Fibroblast of skin of abdomen (primary cell): ENCODE results near the gene KCNJ8. TPM values are rescaled to one million over a fixed set of nuclear protein-coding genes. Genes with fewer than 3 reads are reported as not detected.
"Not testable (repeated sequence)": the region's sequence is repeated elsewhere in the genome, so short reads cannot be mapped to it uniquely, and the experiment has no call there.

Experiments used
- DNase-seq: peaks from one replicate; pipeline ENCODE4 v3.0.0-alpha.2; 2013
- polyA plus RNA-seq, 2 experiments: library from polyadenylated mRNA; unstranded; fragments of 120-200 nt; gene quantifications; one replicate each; pipeline ENCODE4 v1.2.1, GENCODE V29; 2013; ENCODE audit not compliant: insufficient read length in 2 of 2

KCNJ8 gene
- 1.9 TPM for polyA plus RNA-seq (2013, experiment 1 of 2; ENCODE audit: insufficient read length)
- 1.9 TPM for polyA plus RNA-seq (2013, experiment 2 of 2; ENCODE audit: insufficient read length)

DNA sequence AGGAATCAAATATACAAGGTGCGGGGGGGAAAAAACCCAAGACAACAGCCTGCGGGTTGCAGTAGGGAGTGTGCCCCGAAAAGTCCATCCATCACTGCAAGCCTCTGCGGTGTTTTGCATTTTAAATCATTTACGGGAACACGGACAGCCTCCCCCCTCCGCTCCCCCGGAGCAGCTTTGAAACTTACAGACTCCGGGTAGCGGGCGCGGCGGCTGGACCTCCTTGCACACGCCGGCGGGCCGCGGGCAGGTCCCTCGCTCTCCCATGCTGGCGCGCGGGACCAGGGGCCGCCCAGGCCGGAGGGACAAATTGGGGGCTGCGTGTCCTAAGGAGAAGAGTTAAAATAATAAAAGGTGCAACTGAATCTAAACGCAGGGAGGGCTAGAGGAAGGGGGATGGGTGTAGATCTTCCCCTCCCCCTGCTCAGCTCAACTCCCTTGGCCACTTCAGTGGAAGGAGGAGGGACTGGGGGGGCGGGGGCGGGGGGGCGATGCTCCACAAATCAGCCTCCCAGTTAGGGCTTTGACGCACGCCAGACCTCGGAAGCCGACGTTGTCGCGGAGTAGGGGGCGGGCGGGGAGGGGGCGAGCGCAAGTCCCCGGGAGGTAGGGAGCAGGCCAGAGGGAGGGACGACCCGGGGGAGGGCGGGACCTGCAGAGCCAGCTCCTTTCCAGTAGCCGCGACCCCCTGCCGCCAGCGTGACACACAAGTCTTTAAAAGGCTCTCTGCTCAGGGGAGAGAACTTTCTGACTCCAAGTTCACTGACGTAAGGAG, at the start of gene KCNJ8:
KCNJ8 (minus strand) TSS at position 349 of the 775 bp plus-strand sequence. CDS start 1,090 bp downstream, outside the sequence.
- peak; percentile 33 for DNase-seq

DNA sequence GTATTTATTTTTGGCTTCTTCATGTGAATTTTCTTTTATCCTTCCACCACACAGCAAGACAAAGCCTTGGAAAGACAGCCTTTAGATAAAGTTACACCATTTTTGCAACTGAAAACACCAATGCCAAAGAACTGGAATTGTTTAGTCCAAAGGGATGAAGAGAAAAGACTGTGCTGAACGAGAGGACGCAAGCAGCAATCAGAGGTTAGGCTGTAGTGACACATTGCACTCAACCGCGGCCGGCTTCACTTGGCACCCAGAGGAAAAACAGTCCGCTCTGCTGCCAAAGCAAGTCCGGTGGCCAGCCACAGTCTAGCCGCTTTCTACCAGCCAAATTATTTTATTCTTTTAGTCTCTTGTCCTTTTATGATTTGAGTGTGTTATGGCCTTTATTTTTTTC, 49.1 kb upstream of the KCNJ8 start:
- no peak for DNase-seq

DNA sequence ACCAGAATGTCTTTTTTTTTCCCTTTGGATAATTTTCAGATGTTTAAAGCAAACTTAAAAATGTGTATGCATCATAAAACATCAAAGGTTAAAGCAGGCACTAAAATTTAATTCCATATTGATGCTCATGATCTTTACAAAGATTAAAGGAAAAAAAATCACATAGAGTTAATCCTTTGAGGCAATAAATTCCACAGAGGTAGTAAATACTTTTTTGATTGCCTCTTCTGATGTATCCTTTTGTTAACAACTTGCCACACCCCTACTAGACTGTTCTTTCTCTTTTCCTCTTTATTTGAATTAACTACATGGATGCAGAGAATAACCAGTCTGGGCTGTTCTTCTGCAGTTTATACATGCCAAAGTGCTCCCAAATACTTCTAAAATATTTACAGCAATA, 45.2 kb upstream of the KCNJ8 start:
- no peak for DNase-seq

DNA sequence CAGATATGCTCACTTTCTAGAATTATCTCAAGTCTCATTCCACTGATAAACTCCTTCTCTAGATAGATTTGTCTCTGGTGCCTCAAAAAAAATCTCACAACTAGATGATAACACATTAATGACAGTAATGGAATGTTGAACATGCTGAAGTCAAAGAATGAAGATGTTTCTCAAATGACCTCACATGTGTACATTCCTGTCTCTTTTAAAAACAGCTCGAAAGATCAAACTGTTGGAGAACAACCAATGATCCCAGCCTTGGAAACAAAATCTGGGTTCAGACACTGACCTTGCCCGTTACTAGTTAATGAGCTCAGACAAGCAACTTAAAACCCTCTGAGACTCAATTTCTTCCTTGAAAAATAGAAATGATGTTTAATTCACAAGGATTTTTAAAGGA, 44.7 kb upstream of the KCNJ8 start:
- peak; percentile 57 for DNase-seq

DNA sequence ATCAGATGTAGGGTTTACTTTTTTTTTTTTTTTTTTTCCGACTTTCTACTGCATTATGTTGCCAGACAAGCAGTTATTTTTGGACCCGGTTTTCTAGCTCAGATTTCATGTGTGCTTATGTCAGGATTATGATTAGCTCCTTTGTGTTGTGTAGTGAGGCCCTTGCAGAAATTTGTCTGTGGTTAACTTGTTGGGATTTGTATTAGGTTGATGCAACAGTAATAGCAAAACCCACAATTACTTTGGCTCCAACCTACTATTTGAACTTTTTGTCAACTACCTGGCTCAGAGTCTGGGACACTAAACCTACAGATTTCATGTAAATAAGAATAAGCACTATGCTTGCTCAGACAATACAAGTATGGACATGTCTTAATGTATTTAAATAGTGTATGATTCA, 44.1 kb upstream of the KCNJ8 start:
- peak; percentile 45 for DNase-seq

DNA sequence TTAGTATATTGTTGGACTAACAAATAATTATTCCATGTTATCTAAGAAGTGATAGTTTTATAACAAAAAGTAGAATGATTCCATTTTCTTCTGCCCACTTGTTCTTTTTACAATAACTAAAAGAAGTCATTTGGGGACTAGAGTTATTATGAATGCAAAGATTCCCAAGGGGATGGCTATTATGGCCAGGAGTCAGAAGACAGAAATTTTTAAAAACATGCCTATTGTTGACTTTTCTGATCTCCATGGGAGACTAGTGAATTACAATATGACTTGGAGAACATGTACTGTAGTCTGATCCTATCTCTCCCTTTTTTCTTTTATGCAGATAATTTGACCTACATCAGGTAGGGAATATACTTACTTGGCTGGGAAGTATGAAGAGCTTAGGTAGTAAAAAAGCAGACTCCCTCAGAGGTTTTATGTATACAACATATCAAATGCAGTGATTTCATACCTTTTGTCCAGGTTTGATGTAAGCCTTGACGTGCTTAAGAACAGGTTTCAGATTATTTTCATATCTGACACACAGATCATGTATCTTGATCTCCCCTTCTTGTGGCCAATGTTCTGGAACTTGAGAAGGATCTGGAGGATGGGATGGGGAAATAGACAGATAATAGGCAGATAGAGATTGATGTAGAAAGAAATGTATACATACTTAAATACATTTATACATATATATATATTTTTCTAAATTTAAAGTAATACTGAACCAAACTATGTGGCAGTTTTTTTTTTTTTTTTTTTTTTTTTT, 41.0 kb upstream of the KCNJ8 start:
- no peak for DNase-seq

DNA sequence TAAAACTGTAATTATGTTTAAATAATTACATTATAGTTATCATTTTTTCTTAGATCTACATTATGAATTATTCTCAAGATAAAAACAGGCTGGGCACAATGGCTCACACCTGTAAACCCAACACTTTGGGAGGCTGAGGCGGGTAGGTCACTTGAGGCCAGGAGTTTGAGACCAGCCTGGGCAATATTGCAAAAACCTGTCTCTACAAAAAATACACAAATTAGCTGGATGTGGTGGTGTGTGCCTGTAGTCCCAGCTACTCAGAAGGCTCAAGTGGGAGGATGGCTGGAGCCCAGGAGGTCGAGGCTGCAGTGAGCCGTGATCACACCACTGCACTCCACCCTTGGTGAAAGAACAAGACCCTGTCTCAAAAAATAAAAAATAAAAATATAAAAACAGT, 40.3 kb upstream of the KCNJ8 start:
- DNase-seq = no peak

DNA sequence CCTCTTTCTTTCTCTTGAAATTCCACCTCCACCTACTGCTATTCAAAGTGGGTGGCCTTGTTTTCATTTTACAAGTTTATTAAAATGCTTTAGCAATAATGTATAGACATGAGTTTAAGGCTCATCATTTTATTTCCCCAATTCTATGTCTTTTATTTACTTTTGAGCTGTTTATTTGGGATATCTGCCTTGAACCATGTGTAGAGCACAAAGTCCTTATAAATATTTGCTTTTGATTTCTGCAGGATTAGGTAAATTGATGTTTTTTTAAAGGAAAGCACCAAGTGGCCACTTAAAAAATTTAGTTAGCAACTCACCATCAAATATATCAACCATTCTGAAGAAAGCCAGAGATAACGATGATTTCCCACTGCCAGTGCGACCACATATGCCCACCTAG, 39.8 kb upstream of the KCNJ8 start:
- DNase-seq = no peak

DNA sequence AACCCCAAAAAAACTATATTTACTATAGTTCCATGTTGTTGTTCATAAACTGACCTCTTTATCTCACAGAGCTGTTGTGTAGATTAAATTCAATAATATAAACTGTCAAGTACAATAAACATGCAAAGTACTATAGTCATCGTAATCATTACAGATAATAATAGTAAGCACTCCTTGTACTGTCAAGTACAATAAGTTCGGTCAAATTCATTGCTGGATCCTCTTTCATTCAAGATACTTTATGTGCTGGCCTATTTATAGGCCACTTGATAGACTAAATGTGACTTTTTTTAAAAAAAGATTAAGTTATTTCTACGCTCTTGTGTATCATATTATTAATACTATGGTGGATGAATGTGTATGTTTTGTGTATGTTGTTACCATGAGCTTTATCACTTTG, 39.2 kb upstream of the KCNJ8 start:
- no peak for DNase-seq

DNA sequence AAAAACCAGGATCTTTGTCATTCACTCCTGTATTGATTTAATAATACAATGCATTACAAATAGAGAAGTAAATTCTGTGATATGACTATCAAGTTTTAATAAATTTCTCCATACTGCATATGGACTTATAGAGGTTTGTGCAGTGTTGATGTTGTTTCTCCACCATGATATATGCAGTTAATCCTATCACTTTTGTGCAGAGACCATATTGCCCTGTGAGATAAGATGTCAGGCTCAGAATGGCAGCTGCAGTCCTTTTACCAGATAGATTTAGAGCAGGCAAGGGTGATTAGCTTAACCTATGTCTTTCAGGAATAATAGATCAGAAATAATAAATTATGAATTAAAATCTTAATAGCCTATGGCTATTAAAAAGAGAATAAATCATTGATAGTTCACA, 38.6 kb upstream of the KCNJ8 start:
- no peak for DNase-seq

DNA sequence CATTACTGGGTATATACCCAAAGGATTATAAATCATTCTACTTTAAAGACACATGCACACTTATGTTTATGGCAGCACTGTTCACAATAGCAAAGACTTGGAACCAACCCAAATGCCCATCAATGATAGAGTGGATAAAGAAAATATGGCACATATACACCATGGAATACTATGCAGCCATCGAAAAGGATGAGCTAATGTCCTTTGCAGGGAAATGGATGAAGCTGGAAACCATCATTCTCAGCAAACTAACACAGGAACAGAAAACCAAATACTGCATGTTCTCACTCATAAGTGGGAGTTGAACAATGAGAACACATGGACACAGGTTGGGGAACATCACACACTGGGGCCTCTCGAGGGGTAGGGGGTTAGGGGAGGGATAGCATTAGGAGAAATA, 37.8 kb upstream of the KCNJ8 start:
- DNase-seq = not testable (repeated sequence)

DNA sequence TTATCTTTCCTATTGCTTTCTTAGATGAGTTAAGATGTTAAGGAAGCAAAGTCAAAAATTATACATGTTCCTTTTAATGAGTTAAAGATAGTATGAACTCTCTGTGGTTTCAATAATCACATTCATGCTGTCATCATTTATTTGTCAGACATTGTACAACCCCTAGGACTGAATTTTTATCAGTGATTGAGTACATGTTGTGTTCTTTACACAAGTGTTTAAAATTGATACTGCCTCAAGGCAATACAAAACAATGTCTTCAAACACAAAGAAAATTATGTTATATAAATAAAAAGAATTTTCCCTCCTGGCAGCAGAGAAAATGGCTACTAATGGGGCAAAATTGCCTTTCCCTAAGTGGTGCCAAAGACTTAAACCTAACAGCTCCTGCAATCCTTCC, 34.6 kb upstream of the KCNJ8 start:
- no peak for DNase-seq

DNA sequence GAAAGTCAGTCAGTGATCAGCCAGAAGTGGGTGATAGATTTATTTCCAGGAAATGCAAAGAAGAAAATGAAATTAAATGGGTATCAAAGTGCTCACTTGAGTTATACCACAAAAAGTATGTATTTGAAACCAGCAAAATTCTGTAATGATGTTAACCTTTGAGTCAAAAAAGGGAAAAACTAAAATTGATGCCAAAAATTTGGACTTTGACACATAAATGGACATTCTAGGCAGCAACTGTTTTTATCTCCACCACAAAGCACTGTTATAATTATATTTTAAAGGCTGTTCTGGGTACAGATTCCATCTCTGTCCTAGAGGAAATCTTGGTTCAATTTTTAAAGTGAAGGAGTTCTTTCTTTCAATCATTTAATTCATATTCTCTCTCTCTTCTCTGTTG, 31.7 kb upstream of the KCNJ8 start:
- DNase-seq = no peak

DNA sequence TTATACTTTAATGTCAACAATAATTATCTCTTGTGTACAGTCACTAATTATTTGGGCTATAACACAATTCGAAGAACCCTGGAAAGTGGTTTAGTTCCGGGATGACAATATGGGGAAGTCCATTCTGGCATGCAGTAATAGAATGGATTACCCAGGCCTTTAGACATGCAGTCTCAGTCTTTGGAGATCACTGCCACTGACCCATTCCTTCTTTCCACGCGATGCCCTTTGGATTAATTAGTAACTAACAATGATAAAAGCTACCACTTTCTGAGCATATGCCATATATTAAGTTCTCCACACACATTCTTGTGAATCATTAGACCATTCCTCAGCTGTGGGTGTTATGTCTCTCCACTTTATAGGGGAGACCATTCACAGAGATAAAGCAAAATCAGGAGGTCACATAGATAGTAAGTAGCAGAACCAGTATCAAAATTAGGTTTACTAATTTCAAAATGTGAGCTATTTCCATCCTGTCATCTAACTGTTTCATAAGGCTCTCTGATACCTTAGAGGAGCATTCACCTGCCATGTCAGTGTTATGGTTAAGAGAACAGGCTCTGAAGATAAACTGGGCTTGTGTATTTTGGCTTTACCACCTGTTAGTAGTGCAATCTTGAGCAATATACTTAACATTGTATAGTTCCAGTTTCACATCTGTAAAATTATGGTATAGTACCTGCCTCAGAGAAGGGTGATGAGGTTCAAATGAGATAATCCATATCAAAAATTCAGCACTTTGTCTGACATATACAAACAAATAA, 27.2 kb upstream of the KCNJ8 start:
- no peak for DNase-seq

DNA sequence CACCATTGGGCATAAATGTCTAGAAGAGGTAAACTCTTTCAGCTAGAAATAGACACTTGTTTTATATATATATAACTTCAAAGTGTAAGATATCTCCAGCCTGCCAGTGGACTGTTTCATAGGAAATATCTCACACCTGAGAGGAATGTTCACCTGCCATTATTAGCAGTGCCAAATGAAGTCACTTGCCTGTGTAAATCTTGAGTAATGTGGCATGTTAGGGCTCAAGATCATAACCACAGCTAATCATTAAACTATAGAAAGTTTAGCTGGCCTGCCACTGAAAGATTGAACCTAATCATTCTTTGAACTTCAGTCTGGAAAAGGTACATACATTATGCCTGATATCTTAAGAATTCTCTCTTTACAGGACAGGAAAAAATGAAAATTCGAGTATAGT, 25.5 kb upstream of the KCNJ8 start:
- no peak for DNase-seq

DNA sequence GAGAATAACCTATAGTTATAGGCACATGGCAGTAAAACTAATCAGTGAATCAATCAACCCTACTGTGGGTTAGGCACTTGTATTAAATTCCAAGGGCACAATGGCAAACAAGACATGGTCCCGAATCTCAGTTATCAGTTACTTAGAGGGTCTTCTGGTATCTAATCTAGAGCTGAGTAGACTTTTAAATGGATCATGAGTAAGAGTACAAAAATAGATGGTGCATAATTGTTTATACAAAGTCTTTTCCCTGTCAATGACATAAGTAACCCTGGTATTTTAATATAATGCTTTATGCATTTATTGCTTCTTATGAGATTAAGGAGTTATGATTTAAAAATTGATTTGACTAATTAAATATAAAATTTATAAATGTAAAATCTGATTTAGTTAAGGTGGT, 23.0 kb upstream of the KCNJ8 start:
- DNase-seq = no peak

DNA sequence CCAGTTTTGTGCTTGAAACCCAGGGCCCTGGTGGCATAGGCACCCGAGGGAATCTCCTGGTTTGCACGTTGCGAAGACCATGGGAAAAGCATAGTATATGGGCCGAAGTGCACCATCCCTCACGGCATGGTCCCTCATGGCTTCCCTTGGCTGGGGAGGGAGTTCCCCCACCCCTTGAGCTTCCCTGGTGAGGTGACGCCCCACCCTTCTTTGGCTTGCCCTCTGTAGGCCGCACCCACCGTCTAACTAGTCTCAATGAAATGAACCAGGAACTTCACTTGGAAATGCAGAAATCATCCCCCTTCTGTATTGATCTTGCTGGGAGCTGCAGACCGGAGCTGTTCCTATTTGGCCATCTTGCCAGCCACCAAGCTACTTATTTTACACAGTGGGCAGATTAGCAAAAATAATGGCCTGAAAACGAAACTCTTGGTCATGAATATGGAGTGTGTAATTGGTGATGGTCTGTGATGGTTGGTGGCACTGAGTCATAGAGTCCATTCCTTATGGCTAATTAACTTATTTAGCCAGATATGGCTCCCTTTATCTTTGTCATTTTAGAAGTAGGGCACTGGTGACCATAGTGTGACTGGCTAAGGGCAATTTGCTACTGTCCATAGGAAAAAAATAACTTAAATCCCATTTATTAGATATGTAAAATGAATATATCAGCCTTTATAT, 21.3 kb upstream of the KCNJ8 start:
- no peak for DNase-seq

DNA sequence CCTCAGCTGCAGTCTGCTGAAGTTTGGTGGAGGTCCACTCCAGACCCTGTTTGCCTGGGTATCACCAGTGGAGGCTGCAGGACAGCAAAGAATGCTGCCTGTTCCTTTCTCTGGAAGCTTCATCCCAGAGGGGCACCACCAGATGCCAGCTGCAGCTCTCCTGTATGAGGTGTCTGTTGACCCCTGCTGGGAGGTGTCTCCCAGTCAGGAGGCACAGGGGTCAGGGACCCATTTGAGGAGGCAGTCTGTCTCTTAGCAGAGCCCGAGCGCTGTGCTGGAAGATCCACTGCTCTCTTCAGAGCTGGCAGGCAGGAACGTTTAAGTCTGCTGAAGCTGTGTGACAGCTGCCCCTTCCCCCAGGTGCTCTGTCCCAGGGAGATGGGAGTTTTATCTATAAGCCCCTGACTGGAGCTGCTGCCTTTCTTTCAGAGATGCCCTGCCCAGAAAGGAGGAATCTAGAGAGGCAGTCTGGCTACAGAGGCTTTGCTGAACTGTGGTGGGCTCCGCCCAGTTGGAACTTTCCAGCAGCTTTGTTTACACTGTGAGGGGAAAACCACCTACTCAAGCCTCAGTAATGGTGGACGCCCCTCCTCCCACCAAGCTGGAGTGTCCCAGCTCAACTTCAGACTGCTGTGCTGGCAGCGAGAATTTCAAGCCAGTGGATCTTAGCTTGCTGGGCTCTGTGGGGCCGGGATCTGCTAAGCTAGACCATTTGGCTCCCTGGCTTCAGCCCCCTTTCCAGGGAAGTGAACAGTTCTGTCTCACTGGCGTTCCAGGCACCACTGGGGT, 20.5 kb upstream of the KCNJ8 start:
- not testable (repeated sequence) for DNase-seq

DNA sequence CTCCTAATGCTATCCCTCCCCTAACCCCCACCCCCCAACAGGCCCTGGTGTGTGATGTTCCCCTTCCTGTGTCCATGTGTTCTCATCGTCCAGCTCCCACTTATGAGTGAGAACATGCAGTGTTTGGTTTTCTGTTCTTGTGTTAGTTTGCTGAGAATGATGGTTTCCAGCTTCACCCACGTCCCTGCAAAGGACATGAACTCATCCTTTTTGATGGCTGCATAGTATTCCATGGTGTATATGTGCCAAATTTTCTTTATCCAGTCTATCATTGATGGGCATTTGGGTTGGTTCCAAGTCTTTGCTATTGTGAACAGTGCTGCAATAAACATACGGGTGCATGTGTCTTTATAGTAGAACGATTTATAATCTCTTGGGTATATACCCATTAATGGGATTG, 15.2 kb upstream of the KCNJ8 start:
- DNase-seq = not testable (repeated sequence)

DNA sequence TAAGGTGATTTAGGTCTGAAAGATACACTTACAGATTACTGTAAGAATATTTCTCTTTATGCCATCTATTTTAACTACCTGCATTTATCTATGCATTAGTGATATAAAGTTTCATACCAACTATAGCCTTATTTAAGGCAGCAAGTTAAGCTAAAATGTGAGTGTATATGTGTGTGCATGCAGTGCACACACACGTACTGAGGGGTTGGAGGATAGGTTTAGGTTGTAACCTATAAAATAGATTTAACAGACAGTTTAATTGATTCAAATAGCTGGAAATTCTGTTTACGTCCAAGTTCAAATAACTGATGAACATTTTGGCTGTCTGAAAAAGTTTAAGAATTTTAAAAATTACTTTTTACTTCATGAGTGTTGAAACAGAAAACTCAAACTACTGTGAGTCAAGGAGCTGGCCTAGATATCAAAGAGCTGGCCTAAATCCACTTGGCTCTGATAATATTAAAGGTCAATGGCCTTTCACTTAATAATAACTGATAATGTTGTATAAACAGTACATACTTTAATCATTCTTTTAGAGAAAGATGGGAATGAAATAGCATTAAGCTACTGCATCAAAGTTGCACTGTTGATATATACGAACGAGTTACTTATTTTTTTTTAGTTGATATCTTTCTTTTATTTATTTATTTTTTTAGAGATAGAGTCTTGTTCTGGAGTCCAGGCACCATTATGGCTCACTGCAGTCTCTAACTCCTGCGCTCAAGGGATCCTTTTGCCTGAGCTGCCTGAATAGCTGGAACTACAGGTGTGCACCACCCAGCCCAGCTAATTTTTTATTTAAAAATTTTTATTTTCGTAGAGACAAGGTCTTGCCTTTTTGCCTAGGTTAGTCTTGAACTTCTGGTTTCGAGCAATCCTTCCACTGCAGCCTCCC, 13.8 kb upstream of the KCNJ8 start:
- no peak for DNase-seq
